ENCODE data around the gene HSD17B12.
A peak's percentile ranks its signal among the peaks of the same experiment; 100 is the strongest.

The HSD17B12 gene

GRCh38 chr11:43819926-43820325, 139.4 kb downstream of the HSD17B12 start:
- no peak for TF ChIP-seq CTCF (conservative IDR thresholded peaks at IDR 0.05)
- no peak overlapping the region for H3K27ac ChIP-seq

GRCh38 chr11:43823316-43823715, 142.8 kb downstream of the HSD17B12 start:
- no peak overlapping the region for H3K27ac ChIP-seq
- no peak for TF ChIP-seq CTCF (conservative IDR thresholded peaks at IDR 0.05)

GRCh38 chr11:43823851-43824250, 143.3 kb downstream of the HSD17B12 start:
- TF ChIP-seq CTCF (conservative IDR thresholded peaks at IDR 0.05): no peak

GRCh38 chr11:43825217-43825816, 144.8 kb downstream of the HSD17B12 start:
- TF ChIP-seq CTCF (conservative IDR thresholded peaks at IDR 0.05): peak; percentile 88
- no peak overlapping the region for H3K27ac ChIP-seq

More at GRCh38 chr11:43823851-43824250, 143.3 kb downstream of the HSD17B12 start:
- H3K27ac ChIP-seq: no peak overlapping the region

- H3K27ac ChIP-seq: no peak overlapping the region
Observed at GRCh38 chr11:43830928-43831440, 150.4 kb downstream of the HSD17B12 start.

GRCh38 chr11:43832536-43832935, 152.0 kb downstream of the HSD17B12 start:
- no peak for TF ChIP-seq CTCF (conservative IDR thresholded peaks at IDR 0.05)
- no peak overlapping the region for H3K27ac ChIP-seq

More at GRCh38 chr11:43830928-43831440, 150.4 kb downstream of the HSD17B12 start:
- TF ChIP-seq CTCF (conservative IDR thresholded peaks at IDR 0.05): no peak

- H3K27ac ChIP-seq: no peak overlapping the region
- TF ChIP-seq CTCF (conservative IDR thresholded peaks at IDR 0.05): no peak
Observed at GRCh38 chr11:43833657-43834073, 153.1 kb downstream of the HSD17B12 start.
